Endodermal cell (in vitro differentiated cells): ENCODE data around the gene IFNLR1. TPM values are rescaled to one million over a fixed set of nuclear protein-coding genes. Genes with fewer than 3 reads are reported as not detected.
"Not testable (repeated sequence)": the region's sequence is repeated elsewhere in the genome, so short reads cannot be mapped to it uniquely, and the experiment has no call there.

Experiments
- DNase-seq: peaks from one replicate; pipeline ENCODE4 v3.0.0-alpha.2; 2017
- H3K27ac ChIP-seq: 2 replicates; pipeline ENCODE4 v1.5.1; 2013; ENCODE audit warnings: mild to moderate bottlenecking, low read depth, low read length, moderate library complexity
- H3K27me3 ChIP-seq: 2 replicates; pipeline ENCODE4 v1.6.1; 2013; ENCODE audit warnings: mild to moderate bottlenecking, low read length, moderate library complexity; ENCODE audit not compliant: insufficient read depth, control insufficient read depth, poor library complexity, severe bottlenecking
- H3K36me3 ChIP-seq: 2 replicates; pipeline ENCODE4 v1.7.0; 2013; ENCODE audit warnings: mild to moderate bottlenecking, low read length, moderate library complexity; ENCODE audit not compliant: control insufficient read depth, insufficient read depth
- H3K4me1 ChIP-seq: one replicate; pipeline ENCODE4 v1.7.0; 2013; ENCODE audit warnings: low read length; ENCODE audit not compliant: control insufficient read depth, insufficient read depth
- H3K4me3 ChIP-seq: 2 replicates; pipeline ENCODE4 v1.5.1; 2013; ENCODE audit warnings: mild to moderate bottlenecking, low read length, moderate library complexity
- H3K9ac ChIP-seq: 2 replicates; pipeline ENCODE4 v1.6.1; 2013; ENCODE audit warnings: mild to moderate bottlenecking, low read length, moderate library complexity; ENCODE audit not compliant: poor library complexity, severe bottlenecking; ENCODE audit errors: extremely low read depth
- H3K9me3 ChIP-seq: 2 replicates; pipeline ENCODE4 v1.6.1; 2013; ENCODE audit warnings: mild to moderate bottlenecking, low read length, moderate library complexity; ENCODE audit not compliant: control insufficient read depth
- H3K27ac Mint-ChIP-seq: 2 replicates; pipeline ENCODE4 v1.8.0; 2020; ENCODE audit warnings: mixed read lengths
- H3K27me3 Mint-ChIP-seq: 2 replicates; pipeline ENCODE4 v1.8.0; 2021; ENCODE audit warnings: mild to moderate bottlenecking, mixed read lengths; ENCODE audit not compliant: insufficient read depth
- H3K36me3 Mint-ChIP-seq: 2 replicates; pipeline ENCODE4 v1.8.0; 2020; ENCODE audit warnings: low read depth, mixed read lengths
- H3K4me1 Mint-ChIP-seq: 2 replicates; pipeline ENCODE4 v1.8.0; 2020; ENCODE audit warnings: mixed read lengths
- H3K4me3 Mint-ChIP-seq: 2 replicates; pipeline ENCODE4 v1.8.0; 2020; ENCODE audit warnings: mild to moderate bottlenecking, moderate library complexity, mixed read lengths
- H3K9me3 Mint-ChIP-seq: 2 replicates; pipeline ENCODE4 v1.8.0; 2020; ENCODE audit warnings: mild to moderate bottlenecking, mixed read lengths
- WGBS, 2 experiments: methylation state at CpG; one replicate each; pipeline versions ENCODE4 v1.1.5 to v1.1.7; 2013; ENCODE audit warnings: missing lambda C conversion rate in 2 of 2, mixed read lengths in 1 of 2; ENCODE audit not compliant: insufficient coverage in 1 of 2, insufficient read length in 1 of 2; 5-methylcytosine and 5-hydroxymethylcytosine counted together
- total RNA-seq, 2 donors: library from RNA; stranded (reverse); fragmentation: NEBNext Ultra II Directional in 1 of 2; extraction: Animal tissue kit (Norgen Biotek cat#: 25700) in 1 of 2; gene quantifications; 2 replicates in 1 of 2; 3 replicates in 1 of 2; pipeline ENCODE4 v1.2.1, GENCODE V29; 2021
- TF ChIP-seq, protein P1 (sequence below): fragments of 200-600 bp; sonication (generic); conservative IDR thresholded peaks from 2 replicates; pipeline ENCODE4 v1.5.0; 2021; ENCODE audit warnings: antibody characterized with exemption, mild to moderate bottlenecking

Gene IFNLR1
- total RNA-seq, 2 donors from 2014 or later = 12.1 to 13.0 TPM

DNA sequence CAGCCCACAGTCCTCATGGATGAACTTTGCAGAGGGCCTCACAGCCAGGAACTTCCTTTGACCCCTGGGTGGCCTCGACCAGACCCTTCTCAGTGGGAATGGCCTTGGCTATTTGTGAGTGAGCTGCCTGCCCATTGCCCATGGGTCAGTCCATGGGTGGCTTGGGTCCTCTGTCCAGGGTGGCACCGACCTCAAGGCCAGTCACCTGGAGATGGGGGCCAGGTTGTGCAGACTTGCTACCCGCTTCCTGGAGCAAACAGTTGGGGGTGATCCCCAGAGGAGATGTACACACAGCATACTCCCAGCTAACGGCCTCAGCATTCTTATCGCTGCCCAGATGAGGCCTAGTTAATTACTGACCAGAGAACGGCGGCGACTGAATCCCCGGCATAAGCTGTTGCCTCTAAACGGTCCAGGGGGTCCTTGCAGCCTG is 23.1 kb upstream of the IFNLR1 start:
- Mint-ChIP-seq H3K36me3 (no peaks in the 10 kb centered on the region), H3K9me3 (peaks cover 2% of the 10 kb centered on the region), H3K27me3 (no peaks in the 10 kb centered on the region), H3K4me1 (no peaks in the 10 kb centered on the region), H3K4me3 (no peak overlapping the region), H3K27ac (no peak overlapping the region)
- 83 to 93% methylated on average over 10 of the region's 10 CpGs for WGBS, 2 experiments
- TF ChIP-seq, protein P1, sequence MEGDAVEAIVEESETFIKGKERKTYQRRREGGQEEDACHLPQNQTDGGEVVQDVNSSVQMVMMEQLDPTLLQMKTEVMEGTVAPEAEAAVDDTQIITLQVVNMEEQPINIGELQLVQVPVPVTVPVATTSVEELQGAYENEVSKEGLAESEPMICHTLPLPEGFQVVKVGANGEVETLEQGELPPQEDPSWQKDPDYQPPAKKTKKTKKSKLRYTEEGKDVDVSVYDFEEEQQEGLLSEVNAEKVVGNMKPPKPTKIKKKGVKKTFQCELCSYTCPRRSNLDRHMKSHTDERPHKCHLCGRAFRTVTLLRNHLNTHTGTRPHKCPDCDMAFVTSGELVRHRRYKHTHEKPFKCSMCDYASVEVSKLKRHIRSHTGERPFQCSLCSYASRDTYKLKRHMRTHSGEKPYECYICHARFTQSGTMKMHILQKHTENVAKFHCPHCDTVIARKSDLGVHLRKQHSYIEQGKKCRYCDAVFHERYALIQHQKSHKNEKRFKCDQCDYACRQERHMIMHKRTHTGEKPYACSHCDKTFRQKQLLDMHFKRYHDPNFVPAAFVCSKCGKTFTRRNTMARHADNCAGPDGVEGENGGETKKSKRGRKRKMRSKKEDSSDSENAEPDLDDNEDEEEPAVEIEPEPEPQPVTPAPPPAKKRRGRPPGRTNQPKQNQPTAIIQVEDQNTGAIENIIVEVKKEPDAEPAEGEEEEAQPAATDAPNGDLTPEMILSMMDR = no peak
- peaks cover 6% of the 10 kb centered on the region for H3K9me3 ChIP-seq
- H3K4me3 ChIP-seq = no peak overlapping the region
- H3K27me3 ChIP-seq = no peaks in the 10 kb centered on the region
- H3K4me1 ChIP-seq = no peaks in the 10 kb centered on the region
- no peaks in the 10 kb centered on the region for H3K36me3 ChIP-seq
- no peak for DNase-seq
- no peak overlapping the region for H3K9ac ChIP-seq
- H3K27ac ChIP-seq = no peak overlapping the region

GRCh38 chr1:24209097-24209496 is 22.0 kb upstream of the IFNLR1 start:
- Mint-ChIP-seq H3K27ac (no peak overlapping the region), H3K4me1 (no peaks in the 10 kb centered on the region), H3K27me3 (no peaks in the 10 kb centered on the region), H3K9me3 (peaks cover 2% of the 10 kb centered on the region), H3K4me3 (no peak overlapping the region), H3K36me3 (no peaks in the 10 kb centered on the region)
- no peak overlapping the region for H3K27ac ChIP-seq
- H3K9ac ChIP-seq = no peak overlapping the region
- H3K4me1 ChIP-seq = no peaks in the 10 kb centered on the region
- peaks cover 6% of the 10 kb centered on the region for H3K9me3 ChIP-seq
- no peak for DNase-seq
- no peak overlapping the region for H3K4me3 ChIP-seq
- WGBS, 2 experiments = 94 to 95% methylated on average over 5 of the region's 5 CpGs
- TF ChIP-seq, protein P1 = no peak
- H3K27me3 ChIP-seq = no peaks in the 10 kb centered on the region
- H3K36me3 ChIP-seq = no peaks in the 10 kb centered on the region

DNA sequence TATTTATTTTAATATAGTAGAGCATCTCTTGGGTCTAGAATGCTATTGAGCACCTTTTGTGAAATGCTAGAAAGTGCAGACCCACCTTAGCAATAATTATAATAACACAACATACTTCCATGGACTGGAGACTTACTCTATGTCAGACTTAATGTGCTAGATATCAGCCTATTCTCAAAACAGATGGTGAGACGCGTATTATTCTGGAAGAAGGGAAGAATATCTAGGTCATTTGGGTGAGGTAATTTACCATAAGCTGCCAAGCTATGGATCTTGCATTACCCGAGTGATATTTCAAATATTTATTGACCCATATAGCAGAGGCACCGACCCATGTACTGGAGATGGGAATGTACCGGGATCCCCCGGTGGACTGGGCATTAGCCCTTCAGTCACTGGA is 20.6 kb upstream of the IFNLR1 start:
- Histone ChIP-seq H3K36me3 (no peaks in the 10 kb centered on the region), H3K27ac (no peak overlapping the region), H3K27me3 (no peaks in the 10 kb centered on the region), H3K9me3 (peaks cover 6% of the 10 kb centered on the region), H3K9ac (no peak overlapping the region), H3K4me3 (no peak overlapping the region), H3K4me1 (no peaks in the 10 kb centered on the region)
- no peaks in the 10 kb centered on the region for H3K4me1 Mint-ChIP-seq
- peaks cover 2% of the 10 kb centered on the region for H3K9me3 Mint-ChIP-seq
- H3K4me3 Mint-ChIP-seq = no peak overlapping the region
- TF ChIP-seq, protein P1 = no peak
- H3K36me3 Mint-ChIP-seq = no peaks in the 10 kb centered on the region
- WGBS, 2 experiments = 84 to 95% methylated on average over 6 of the region's 6 CpGs
- DNase-seq = no peak
- no peaks in the 10 kb centered on the region for H3K27me3 Mint-ChIP-seq
- no peak overlapping the region for H3K27ac Mint-ChIP-seq

- H3K4me3 Mint-ChIP-seq, H3K9ac ChIP-seq, H3K36me3 ChIP-seq, H3K9me3 Mint-ChIP-seq, H3K27ac ChIP-seq, H3K4me1 Mint-ChIP-seq, H3K27me3 Mint-ChIP-seq, H3K4me3 ChIP-seq, H3K27me3 ChIP-seq, H3K27ac Mint-ChIP-seq, DNase-seq, H3K4me1 ChIP-seq, H3K36me3 Mint-ChIP-seq, H3K9me3 ChIP-seq: not testable (repeated sequence)
- WGBS, 2 experiments = 81 to 93% methylated on average over 7 to 8 of the region's 9 CpGs
Observed at GRCh38 chr1:24207395-24207687, 20.3 kb upstream of the IFNLR1 start.
